Measurements from ENCODE around the gene RAB3IP. TPM values are rescaled to one million over a fixed set of nuclear protein-coding genes. Genes with fewer than 3 reads are reported as not detected.

The RAB3IP gene
- total RNA-seq, 1 experiment from 2014 or later = 30.3 TPM

GRCh38 chr12:69732088-69732487, 6.6 kb upstream of the RAB3IP start:
- Histone ChIP-seq H3K27me3 (ENCODE audit: insufficient read depth, low read depth) (no peaks in the 10 kb centered on the region), H3K36me3 (ENCODE audit: low read depth) (no peaks in the 10 kb centered on the region), H3K4me2 (no peak overlapping the region), H3K79me2 (ENCODE audit: low read depth) (no peaks in the 10 kb centered on the region), H3F3A (ENCODE audit: insufficient read depth, low read depth) (no peaks in the 10 kb centered on the region), H2AFZ (no peak overlapping the region), H3K27ac (no peak overlapping the region), H3K9me2 (ENCODE audit: insufficient read depth) (no peaks in the 10 kb centered on the region), H3K4me3 (no peak overlapping the region), H3K9me3 (ENCODE audit: insufficient read depth, low read depth) (no peaks in the 10 kb centered on the region), H3K4me1 (replicated peaks; ENCODE audit: insufficient read depth) (peaks cover 9% of the 10 kb centered on the region), H4K20me1 (ENCODE audit: insufficient read depth) (no peaks in the 10 kb centered on the region)
- ChIA-PET CTCF (no interaction called here), POLR2A (ENCODE audit: unreplicated experiment) (no interaction called here)
- TF ChIP-seq CTCF (conservative IDR thresholded peaks at IDR 0.05) = no peak
- TF ChIP-seq EZH2 (IDR thresholded peaks at IDR 0.05; ENCODE audit: low read depth) = no peak
- no TSS peak for BruUV-seq (replicated peaks)
- intact Hi-C loops (cut with micrococcal nuclease; ENCODE audit: unreplicated experiment) = loop anchor here (5.0 kb wide), 1 partner anchor 45 kb away; no protein-coding TSS in a partner anchor
- DNase-seq = peak; percentile 18 to 61

DNA sequence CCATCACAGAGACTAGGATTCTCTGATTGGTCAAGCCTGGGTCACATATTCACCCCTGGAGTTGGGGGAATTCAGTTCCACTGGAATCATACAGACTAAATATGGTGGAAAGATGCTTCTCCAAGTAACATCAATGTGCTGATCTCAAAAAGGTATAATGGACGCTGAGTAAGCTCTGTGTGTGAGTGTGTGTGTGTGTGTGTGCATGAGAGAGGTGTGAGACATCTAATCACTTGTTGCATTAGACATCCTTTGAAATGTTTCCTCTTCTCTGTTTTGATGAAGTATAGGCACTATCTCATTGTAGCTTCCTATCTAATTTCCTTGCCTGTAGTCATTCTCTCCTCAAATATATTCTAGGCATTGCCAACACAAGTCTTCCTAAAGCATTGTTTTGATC, 5.0 kb upstream of the RAB3IP start:
- Histone ChIP-seq H2AFZ (no peak overlapping the region), H3K79me2 (ENCODE audit: low read depth) (no peaks in the 10 kb centered on the region), H3K27me3 (ENCODE audit: insufficient read depth, low read depth) (no peaks in the 10 kb centered on the region), H3K4me1 (replicated peaks; ENCODE audit: insufficient read depth) (peaks cover 9% of the 10 kb centered on the region), H3K9me3 (ENCODE audit: insufficient read depth, low read depth) (no peaks in the 10 kb centered on the region), H3K36me3 (ENCODE audit: low read depth) (no peaks in the 10 kb centered on the region), H3K4me3 (no peak overlapping the region), H4K20me1 (ENCODE audit: insufficient read depth) (no peaks in the 10 kb centered on the region), H3F3A (ENCODE audit: insufficient read depth, low read depth) (no peaks in the 10 kb centered on the region), H3K27ac (no peak overlapping the region), H3K4me2 (no peak overlapping the region), H3K9me2 (ENCODE audit: insufficient read depth) (no peaks in the 10 kb centered on the region)
- TF ChIP-seq CTCF (conservative IDR thresholded peaks at IDR 0.05) (no peak), EZH2 (IDR thresholded peaks at IDR 0.05; ENCODE audit: low read depth) (no peak)
- CTCF ChIA-PET = no interaction called here
- intact Hi-C loops (cut with micrococcal nuclease; ENCODE audit: unreplicated experiment) = loop anchor here (5.0 kb wide), 1 partner anchor 46 kb away; no protein-coding TSS in a partner anchor
- DNase-seq = no peak
- POLR2A ChIA-PET (ENCODE audit: unreplicated experiment) = no interaction called here
- no TSS peak for BruUV-seq (replicated peaks)

DNA sequence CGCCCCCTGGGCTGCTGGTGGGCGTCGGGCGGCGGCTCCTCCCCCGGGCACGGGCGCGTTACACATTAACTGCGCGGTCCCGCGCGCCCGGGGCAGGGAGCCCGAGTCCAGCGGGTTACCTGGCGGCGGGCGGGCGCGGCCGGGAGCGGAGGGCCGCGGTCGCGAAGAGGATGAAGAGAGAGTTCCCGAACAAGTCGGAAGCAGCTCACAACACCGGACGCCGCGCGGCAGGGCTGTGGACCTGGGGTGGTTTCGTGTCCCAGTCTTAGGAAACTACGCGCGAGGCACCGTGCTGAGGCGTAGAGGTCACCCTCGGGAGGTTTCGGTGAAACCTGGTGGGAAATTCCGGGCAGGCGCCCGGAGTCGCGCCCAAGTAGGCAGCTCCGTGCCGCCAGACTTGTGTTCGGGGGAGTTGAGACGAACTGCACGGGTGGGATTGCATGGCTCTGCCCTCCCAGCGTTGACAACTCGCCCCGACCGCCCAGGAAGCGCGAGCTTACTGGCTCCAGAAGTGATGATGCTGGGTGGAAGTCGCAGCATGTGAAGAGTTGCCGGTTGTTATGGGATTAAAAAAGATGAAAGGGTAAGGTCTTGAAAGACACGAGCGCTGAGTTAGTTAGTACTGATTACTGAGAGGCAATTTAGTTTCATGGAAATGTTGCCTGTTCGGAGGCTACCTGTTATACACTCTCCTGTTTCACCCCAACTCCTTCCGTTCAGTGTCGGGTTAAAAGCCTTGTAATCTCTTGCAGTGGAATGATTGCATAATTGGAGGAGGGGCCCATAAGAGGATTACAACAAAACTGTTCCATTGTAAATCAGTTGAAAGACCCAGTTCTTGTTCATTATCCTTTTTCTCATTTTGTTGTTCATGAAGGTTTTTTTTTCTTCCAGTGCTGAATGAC, 879 bp downstream of the RAB3IP start:
- DNase-seq = peak; percentile 53 to 57
- intact Hi-C loops (cut with micrococcal nuclease; ENCODE audit: unreplicated experiment) = no loop called here

More for the DNA sequence above, 879 bp downstream of the RAB3IP start:
- ChIA-PET CTCF (no interaction called here), POLR2A (ENCODE audit: unreplicated experiment) (interaction anchor here (0.7 to 0.9 kb wide), 2 partner anchors 10 to 205 kb away, joined by 4 to 7 read pairs; no protein-coding TSS in a partner anchor)
- Histone ChIP-seq H3K9me2 (ENCODE audit: insufficient read depth) (no peaks in the 10 kb centered on the region), H3F3A (ENCODE audit: insufficient read depth, low read depth) (peaks cover 11% of the 10 kb centered on the region; the same call in 1 of the 2 replicates), H3K36me3 (ENCODE audit: low read depth) (no peaks in the 10 kb centered on the region), H3K4me2 (peak overlapping the region; percentile 89), H3K9me3 (ENCODE audit: insufficient read depth, low read depth) (no peaks in the 10 kb centered on the region), H3K79me2 (ENCODE audit: low read depth) (peaks cover 28% of the 10 kb centered on the region), H2AFZ (peak overlapping the region; percentile 94), H3K4me1 (replicated peaks; ENCODE audit: insufficient read depth) (peaks cover 12% of the 10 kb centered on the region), H3K4me3 (peak overlapping the region; percentile 82), H3K27me3 (ENCODE audit: insufficient read depth, low read depth) (no peaks in the 10 kb centered on the region), H4K20me1 (ENCODE audit: insufficient read depth) (no peaks in the 10 kb centered on the region), H3K27ac (peak overlapping the region; percentile 88)
- TF ChIP-seq EZH2 (IDR thresholded peaks at IDR 0.05; ENCODE audit: low read depth) = no peak
- TF ChIP-seq CTCF (conservative IDR thresholded peaks at IDR 0.05) = no peak
- BruUV-seq (replicated peaks) = TSS peak; percentile 50

All from PC-9 (cell line).